Left colon (tissue), 2 donors: ENCODE data around the gene KIF1B. TPM values are rescaled to one million over a fixed set of nuclear protein-coding genes. Genes with fewer than 3 reads are reported as not detected.
"Not testable (repeated sequence)": the region's sequence is repeated elsewhere in the genome, so short reads cannot be mapped to it uniquely, and the experiment has no call there.

Source experiments
- ATAC-seq: fragments of 200-7000 bp; cut with Tn5 transposase; one replicate; pipeline ENCODE4 v1.9.1; 2020; ENCODE audit warnings: mild to moderate bottlenecking, moderate library complexity
- DNase-seq, 2 donors: peaks; one replicate each; pipeline ENCODE4 v3.0.0-alpha.2; 2020
- intact Hi-C, 2 donors: fragments of 100-400 bp; cut with DNase I in 1 of 2; cut with micrococcal nuclease in 1 of 2; formaldehyde crosslinking; loops; one replicate each; pipeline versions ENCODE4 v1.11.2 to v1.14.0; 2022; cut with DNase I, micrococcal nuclease
- total RNA-seq, 2 donors: library from RNA; stranded (reverse); fragmentation: NEBNext Ultra II Directional; extraction: Animal tissue kit (Norgen Biotek cat#: 25700); gene quantifications; one replicate each; pipeline ENCODE4 v1.2.1, GENCODE V29; 2021
- donor health status: DM: no; HTN: no; CAD: no.
- donor health status: DM: yes; HTN: yes; CAD: no.

Gene KIF1B
- total RNA-seq, 2 donors from 2014 or later = 44.6 to 45.3 TPM

GRCh38 chr1:10396870-10397269 is 186.5 kb downstream of the KIF1B start:
- ATAC-seq (no peak), DNase-seq (no peak)
- intact Hi-C loops = no loop called here

GRCh38 chr1:10398278-10398733 is 187.9 kb downstream of the KIF1B start:
- no peak for DNase-seq

DNA sequence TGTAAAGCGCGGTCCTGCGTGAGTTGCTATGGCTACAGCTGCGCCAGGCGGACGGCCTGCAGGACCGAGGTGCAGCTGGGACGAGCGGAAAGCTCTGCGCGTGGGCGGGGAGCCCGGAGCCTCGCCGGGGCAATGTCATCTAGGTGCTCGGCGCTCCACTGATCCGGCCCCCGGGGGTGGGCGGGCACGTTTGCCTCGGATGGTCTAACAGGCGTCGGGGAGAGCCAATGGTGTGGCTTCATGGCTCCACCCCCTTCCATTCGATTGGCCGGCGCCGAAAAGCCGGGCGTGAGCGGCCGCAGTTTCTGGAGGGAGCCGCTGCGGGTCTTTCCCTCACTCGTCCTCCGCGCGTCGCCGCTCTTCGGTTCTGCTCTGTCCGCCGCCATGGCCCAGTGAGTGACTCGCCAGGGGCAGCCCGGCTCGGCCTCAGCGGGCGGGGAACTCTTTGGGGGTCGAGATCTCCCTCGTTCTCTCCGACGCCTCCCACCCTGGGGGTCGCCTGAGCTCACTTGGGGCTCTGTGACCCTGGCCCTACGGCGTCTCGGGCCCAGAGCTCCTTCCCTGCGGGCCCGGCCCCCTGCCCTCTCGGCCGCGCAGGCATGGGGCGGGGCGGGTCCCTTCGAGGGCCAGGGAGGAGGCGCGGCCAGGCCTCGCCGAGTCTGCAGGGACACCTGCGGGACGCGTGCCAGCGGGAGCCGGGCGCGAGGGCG is 188.5 kb downstream of the KIF1B start, which contains the start of gene PGD:
Gene PGD, plus strand, starts transcription at position 331 of the 710 bp plus-strand sequence. Its CDS starts 54 bp downstream, at position 385.
- intact Hi-C loops = no loop called here
- peak; percentile 98 to 99 for DNase-seq
- peak; percentile 95 for ATAC-seq

More at GRCh38 chr1:10398278-10398733, 187.9 kb downstream of the KIF1B start:
- intact Hi-C loops = no loop called here
- no peak for ATAC-seq

- intact Hi-C loops = no loop called here
- peak; percentile 30 to 43 for DNase-seq
- ATAC-seq = no peak
These were observed 189.1 kb downstream of the KIF1B start for GRCh38 chr1:10399444-10399941.

- intact Hi-C loops = no loop called here
- ATAC-seq (no peak), DNase-seq (no peak)
These were observed 189.6 kb downstream of the KIF1B start for GRCh38 chr1:10400013-10400412.

DNA sequence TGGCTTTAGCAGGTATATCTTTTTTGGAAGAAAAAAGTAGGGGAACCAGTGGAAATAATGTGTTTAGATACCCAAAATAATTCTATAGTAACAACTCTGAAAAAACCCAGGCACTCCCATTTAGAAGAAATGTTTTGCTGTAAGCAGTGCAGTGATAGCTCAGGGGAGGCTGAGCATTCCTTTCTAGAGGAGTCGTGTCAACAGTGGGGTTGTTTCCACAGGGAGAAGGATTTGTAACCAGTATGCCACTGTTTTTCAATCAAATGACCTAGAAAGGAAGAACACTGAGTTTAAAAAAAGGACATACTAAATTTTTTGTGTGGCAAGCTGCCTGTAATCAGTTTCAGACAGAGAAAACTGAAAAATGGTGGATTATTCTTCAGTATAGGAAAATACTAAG is 190.9 kb downstream of the KIF1B start:
- intact Hi-C loops = no loop called here
- ATAC-seq = no peak
- no peak for DNase-seq

- DNase-seq (no peak), ATAC-seq (no peak)
- intact Hi-C loops = no loop called here
These were observed 192.4 kb downstream of the KIF1B start for GRCh38 chr1:10402729-10403274.

GRCh38 chr1:10407201-10407600 is 196.8 kb downstream of the KIF1B start:
- no peak for ATAC-seq
- intact Hi-C loops = no loop called here
- no peak for DNase-seq

DNA sequence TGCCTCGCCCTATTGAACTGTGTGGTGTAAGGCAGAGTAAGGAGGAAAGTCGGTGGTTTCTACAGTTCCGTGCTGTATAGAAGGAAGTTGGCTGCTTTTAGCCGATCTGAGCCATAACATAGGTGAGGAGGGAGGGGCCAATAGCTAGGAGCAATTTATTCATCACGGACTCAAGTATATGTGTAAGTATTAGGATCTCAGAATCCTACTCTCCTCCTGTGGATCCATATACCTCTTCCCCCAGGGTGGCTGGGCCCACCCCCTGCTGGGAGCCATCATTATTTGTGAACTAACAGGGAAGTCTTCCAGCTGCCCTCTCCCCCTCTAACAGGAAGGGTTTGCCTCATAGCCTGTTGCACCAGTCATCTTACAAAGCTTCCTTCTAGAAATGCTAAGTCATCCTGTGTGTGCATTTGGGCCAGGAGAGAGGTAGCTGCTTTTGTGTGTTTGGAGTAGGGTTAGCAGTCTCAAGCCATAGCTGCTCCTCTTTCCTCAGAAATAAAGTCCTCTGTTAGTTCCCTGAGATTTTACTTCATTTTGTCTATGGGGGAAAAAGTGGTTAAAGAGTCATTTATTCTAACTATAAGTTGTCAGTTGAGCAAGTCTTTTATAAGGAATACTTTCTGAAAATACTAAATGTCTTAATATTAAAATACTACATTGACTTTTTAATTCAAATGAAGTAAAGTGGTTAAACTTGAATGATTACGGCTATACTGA is 205.0 kb downstream of the KIF1B start:
- DNase-seq = no peak
- ATAC-seq = peak; percentile 96

DNA sequence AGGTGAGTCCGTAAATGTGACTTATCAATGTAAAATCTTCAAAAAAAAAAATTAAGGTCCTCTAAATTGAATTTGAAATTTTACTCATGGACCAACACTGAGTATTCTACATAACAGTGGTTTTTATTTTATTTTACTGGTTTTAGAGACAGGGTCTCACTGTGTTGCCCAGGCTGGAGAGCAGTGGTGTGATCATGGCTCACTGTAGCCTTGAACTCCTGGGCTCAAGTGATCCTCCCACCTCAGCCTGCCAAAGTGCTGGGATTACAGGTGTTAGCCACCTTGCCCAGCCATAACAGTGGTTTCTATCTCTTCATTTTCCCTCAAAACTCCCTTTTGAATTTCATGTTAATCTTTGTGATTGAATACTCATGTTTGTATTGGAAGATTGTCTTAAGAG is 205.6 kb downstream of the KIF1B start:
- DNase-seq, intact Hi-C loops: not testable (repeated sequence)

More for the DNA sequence above, 205.0 kb downstream of the KIF1B start:
- intact Hi-C loops = no loop called here

GRCh38 chr1:10418741-10419140 is 208.4 kb downstream of the KIF1B start:
- DNase-seq, intact Hi-C loops, ATAC-seq: not testable (repeated sequence)

More for the DNA sequence above, 205.6 kb downstream of the KIF1B start:
- not testable (repeated sequence) for ATAC-seq

- intact Hi-C loops = no loop called here
- DNase-seq (no peak), ATAC-seq (no peak)
These were observed 209.0 kb downstream of the KIF1B start for GRCh38 chr1:10419351-10419750.

DNA sequence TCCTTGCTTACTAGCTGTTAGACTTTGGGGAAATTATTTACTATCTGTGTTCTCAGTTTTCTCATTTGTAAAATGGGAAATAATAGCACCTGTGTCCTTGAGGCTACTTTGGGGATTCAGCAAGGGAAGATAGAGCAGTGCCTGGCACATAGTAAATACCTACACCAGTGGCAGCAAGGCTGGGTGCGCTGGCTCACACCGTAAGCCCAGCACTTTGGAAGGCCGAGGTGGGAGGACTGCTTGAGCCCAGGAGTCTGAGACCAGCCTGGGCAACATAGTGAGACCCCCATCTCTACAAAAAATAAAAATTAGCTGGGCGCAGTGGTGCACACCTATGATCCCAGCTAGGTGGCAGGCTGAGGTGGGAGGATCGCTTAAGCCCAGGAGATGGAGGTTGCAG is 211.3 kb downstream of the KIF1B start:
- ATAC-seq (no peak), DNase-seq (no peak)
- intact Hi-C loops = no loop called here

GRCh38 chr1:10424034-10424433 is 213.7 kb downstream of the KIF1B start:
- ATAC-seq (no peak), DNase-seq (no peak)
- intact Hi-C loops = no loop called here

- ATAC-seq (no peak), DNase-seq (no peak)
- intact Hi-C loops = loop anchor here in 1 of 2 donors (5.0 kb wide), 1 partner anchor 47 kb away; no protein-coding TSS in a partner anchor
These were observed 214.3 kb downstream of the KIF1B start for GRCh38 chr1:10424651-10425050.

DNA sequence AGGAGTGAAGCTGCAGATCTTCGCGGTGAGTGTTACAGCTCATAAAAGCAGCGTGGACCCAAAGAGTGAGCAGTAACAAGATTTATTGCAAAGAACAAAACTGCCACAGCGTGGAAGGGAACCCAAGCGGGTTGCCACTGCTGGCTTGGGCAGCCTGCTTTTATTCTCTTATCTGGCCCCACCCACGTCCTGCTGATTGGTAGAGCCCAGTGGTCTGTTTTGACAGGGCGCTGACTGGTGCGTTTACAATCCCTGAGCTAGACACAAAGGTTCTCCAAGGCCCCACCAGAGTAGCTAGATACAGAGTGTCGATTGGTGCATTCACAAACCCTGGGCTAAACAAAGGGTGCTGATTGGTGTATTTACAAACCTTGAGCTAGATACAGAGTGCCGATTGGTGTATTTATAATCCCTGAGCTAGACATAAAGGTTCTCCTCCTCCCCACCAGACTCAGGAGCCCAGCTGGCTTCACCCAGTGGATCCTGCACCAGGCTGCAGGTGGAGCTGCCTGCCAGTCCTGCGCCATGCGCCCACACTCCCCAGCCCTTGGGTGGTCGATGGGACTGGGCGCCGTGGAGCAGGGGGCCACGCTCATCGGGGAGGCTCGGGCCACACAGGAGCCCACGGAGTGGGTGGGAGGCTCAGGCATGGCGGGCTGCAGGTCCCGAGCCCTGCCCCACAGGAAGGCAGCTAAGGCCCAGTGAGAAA is 215.6 kb downstream of the KIF1B start:
- not testable (repeated sequence) for ATAC-seq
- DNase-seq = peak in 1 of 2 donors; percentile 26
- intact Hi-C loops = loop anchor here in 1 of 2 donors (5.0 kb wide), 1 partner anchor 49 kb away; no protein-coding TSS in a partner anchor

DNA sequence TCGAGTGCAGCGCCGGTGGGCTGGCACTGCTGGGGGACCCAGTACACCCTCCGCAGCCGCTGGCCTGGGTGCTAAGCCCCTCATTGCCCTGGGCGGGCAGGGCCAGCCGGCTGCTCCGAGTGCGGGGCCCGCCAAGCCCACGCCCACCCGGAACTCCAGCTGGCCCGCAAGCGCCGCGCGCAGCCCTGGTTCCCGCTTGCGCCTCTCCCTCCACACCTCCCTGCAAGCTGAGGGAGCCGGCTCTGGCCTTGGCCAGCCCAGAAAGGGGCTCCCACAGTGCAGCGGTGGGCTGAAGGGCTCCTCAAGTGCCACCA is 216.1 kb downstream of the KIF1B start:
- not testable (repeated sequence) for DNase-seq, ATAC-seq
- intact Hi-C loops = loop anchor here in 1 of 2 donors (5.0 kb wide), 1 partner anchor 49 kb away; no protein-coding TSS in a partner anchor

- no peak for ATAC-seq
- intact Hi-C loops = loop anchor here in 1 of 2 donors (5.0 kb wide), 1 partner anchor 52 kb away; no protein-coding TSS in a partner anchor
- no peak for DNase-seq
These were observed 218.6 kb downstream of the KIF1B start for GRCh38 chr1:10428984-10429383.

GRCh38 chr1:10429868-10430215 is 219.5 kb downstream of the KIF1B start:
- intact Hi-C loops = loop anchor here in 1 of 2 donors (5.0 to 10.0 kb wide), 2 partner anchors 53 to 65 kb away; no protein-coding TSS in a partner anchor
- ATAC-seq = peak; percentile 15
- peak in 1 of 2 donors; percentile 38 for DNase-seq
